GM10847 (cell line): Measurements from ENCODE around the gene ETNK1.
A peak's percentile ranks its signal among the peaks of the same experiment; 100 is the strongest.

Source experiments
- POLR2A ChIP-seq: IDR thresholded peaks from 2 replicates; pipeline ENCODE4 v1.6.1; 2011; ENCODE audit not compliant: insufficient read length; ENCODE audit errors: extremely low read depth

Gene ETNK1, protein sequence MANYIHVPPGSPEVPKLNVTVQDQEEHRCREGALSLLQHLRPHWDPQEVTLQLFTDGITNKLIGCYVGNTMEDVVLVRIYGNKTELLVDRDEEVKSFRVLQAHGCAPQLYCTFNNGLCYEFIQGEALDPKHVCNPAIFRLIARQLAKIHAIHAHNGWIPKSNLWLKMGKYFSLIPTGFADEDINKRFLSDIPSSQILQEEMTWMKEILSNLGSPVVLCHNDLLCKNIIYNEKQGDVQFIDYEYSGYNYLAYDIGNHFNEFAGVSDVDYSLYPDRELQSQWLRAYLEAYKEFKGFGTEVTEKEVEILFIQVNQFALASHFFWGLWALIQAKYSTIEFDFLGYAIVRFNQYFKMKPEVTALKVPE

DNA sequence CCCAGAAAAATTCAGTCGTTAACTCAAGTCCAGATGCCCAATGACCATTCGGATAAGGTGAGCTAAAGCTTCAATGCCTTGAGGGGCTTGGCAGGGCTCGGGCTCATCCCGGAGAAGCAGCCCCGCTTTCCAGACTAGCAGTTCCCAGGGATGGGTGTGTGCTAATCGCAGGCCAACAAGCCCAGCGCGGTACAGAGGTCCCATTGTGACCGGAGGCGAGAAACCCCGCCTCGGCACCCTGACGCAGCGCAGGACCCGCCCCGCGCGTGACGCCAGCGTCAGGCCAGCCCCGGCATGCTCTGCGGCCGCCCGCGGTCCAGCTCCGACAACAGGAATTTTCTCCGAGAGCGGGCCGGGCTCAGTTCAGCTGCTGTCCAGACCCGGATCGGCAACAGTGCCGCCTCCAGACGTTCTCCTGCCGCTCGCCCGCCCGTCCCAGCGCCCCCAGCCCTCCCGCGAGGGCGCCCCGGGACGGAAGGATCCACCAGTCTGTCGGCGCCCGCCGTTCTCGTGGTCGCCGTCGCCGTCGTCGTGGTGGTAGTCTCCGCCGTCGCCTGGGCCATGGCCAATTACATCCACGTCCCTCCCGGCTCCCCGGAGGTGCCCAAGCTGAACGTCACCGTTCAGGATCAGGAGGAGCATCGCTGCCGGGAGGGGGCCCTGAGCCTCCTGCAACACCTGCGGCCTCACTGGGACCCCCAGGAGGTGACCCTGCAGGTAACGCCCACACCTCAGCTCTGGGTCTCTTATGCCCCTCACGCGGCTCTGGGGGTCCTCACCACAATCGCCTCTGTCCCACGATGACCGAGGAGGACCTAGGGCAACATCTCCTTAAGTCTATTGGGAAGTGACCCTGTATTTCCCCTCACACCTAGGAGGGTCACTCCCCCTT lies at the start of gene ETNK1:
ETNK1 (plus strand) TSS at position 302 of the 892 bp plus-strand sequence; CDS start at position 562, 260 bp downstream.
- TF ChIP-seq POLR2A, result peak; percentile 94

- TF ChIP-seq POLR2A, result no peak
These were observed 48.9 kb upstream of the ETNK1 start for GRCh38 chr12:22576065-22576464.

GRCh38 chr12:22576473-22576872 lies 48.5 kb upstream of the ETNK1 start:
- no peak for TF ChIP-seq POLR2A

DNA sequence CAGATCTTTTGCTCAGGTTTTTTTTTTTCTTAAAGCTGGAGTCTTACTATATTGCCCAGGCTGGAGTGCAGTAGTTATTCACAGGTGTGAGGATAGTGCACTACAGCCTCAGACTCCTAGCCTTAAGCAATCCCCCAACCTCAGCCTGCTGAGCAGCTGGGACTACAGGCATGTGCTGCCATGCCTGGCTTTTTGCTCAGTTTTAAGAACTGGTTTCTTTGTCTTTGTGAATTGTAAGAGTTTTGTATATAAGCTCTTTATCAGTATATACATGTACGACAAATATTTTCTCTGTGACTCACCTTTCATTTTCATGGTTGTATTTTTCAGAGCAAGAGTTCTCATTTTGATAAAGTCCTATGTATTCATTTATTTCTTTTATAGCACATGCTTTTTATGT lies 47.3 kb upstream of the ETNK1 start:
- TF ChIP-seq POLR2A, result no peak

- TF ChIP-seq POLR2A, result no peak
These were observed 46.6 kb upstream of the ETNK1 start for GRCh38 chr12:22578328-22578727.

GRCh38 chr12:22588817-22589216 lies 36.2 kb upstream of the ETNK1 start:
- TF ChIP-seq POLR2A, result no peak

DNA sequence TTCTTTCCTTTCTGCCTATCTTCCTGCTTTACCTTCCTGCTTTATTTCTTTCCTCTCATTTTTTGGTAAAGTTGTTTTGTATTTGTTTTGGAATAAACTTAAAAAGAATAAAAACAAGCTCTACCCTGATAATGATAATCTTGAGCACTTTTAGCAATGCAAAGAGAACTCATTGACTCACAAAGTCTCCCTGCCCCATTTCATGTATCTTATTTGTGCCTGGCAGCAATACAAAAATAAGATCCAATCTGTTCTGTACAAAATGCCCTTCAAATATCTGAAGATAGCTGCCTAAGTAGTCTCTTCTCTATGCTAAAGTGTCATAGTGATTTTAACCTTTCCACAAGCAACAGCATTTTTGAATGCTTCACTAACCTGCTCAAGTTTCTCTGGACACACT lies 31.1 kb upstream of the ETNK1 start:
- TF ChIP-seq POLR2A, result no peak

GRCh38 chr12:22598141-22598762 lies 26.7 kb upstream of the ETNK1 start:
- TF ChIP-seq POLR2A, result no peak

- TF ChIP-seq POLR2A, result no peak
These were observed 26.2 kb upstream of the ETNK1 start for GRCh38 chr12:22598763-22599161.

DNA sequence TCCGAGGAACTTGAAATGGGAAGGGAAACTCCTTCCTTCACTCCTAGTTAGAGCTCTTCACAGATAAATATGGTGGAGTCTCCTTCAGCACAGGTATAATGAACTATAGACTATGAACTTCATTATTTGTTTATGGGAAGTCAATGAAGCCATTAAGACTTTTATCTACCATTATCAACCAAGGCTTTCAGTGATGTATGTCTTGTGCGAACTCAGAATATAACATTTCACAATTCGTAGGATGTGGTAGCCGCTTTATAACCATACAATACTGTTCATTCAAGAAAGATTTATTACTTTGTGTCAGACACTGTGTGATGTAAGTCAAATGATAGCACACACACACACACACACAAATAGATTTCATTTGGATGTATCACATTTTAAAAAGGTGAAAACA lies 24.8 kb upstream of the ETNK1 start:
- TF ChIP-seq POLR2A, result no peak

- no peak for TF ChIP-seq POLR2A
These were observed 15.5 kb upstream of the ETNK1 start for GRCh38 chr12:22609501-22609900.

DNA sequence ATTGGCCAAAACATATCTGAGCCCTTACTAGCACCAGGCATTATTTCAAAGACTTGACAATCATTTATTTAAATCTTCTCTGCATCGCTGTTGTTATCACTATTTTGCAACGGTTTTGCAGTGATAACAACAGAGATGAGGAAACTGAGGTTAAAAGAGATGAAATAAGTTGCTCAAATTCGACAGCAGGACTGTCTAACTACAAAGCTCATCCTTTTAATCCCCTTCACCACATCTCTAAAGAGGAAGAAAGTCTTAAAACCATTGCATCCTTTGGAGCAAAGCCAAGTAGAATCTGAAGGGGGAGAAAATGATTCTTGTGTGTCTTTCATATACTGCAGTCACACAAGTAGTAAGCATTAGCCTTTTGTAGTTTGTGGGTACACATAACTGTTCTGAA lies 14.8 kb upstream of the ETNK1 start:
- no peak for TF ChIP-seq POLR2A

GRCh38 chr12:22615963-22616501 lies 8.9 kb upstream of the ETNK1 start:
- TF ChIP-seq POLR2A, result no peak

GRCh38 chr12:22617630-22618029 lies 7.3 kb upstream of the ETNK1 start:
- TF ChIP-seq POLR2A, result no peak

GRCh38 chr12:22624548-22624869 lies 462 bp upstream of the ETNK1 start:
- no peak for TF ChIP-seq POLR2A
